C4-2B (cell line): ENCODE data around the gene RAP1GAP.

Source experiments
- CTCF ChIP-seq: fragments of 450-650 bp; conservative IDR thresholded peaks from 2 replicates; pipeline ENCODE4 v1.5.1; 2017; ENCODE audit warnings: mild to moderate bottlenecking
- ZFX ChIP-seq: fragments of 450-650 bp; IDR thresholded peaks from 2 replicates; pipeline ENCODE4 v1.6.1; 2017

DNA sequence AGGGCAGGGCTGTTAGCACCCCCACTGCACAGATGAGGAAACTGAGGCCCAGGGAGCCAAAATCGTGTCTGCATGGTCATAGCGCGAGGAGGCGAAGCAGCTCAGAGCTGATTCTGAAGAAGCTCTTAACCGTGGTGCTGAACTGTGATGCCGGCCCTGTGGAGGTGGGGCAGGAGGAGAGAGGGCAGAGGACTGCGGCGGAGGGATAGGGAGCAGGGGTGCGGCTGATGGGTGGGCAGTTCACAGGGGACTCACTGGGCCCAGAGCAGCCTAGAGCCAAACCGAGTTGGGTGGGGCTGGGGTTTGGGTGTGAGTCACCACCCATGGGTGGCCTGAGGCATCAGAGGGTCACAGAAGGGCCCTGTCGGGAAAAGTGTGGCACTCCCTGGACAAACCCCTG lies 74.7 kb downstream of the RAP1GAP start:
- TF ChIP-seq CTCF (no peak), ZFX (no peak)
